ENCODE results near the gene EPS8L3.
A peak's percentile ranks its signal among the peaks of the same experiment; 100 is the strongest.

DNA sequence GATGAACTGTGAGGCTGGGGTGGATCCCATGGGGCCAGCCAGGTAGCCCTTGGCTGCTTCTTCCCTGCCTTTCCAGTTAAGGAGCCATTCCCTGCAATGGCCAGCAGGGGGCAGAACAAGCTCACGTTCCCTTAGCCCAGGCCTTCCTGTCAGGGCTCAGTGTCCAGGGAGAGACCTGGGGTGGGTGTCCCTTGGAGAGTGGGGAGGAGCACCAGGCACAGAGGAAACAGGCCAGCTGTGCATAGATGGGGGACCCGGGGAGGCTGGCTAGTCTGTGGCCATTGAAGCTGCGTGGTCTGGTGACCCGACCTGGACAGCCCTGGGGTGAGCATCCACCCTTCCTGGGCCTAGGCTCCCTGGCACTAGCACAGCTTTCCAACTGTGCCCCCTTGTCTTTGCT lies 13.2 kb upstream of the EPS8L3 start:
- peak; percentile 93 to 94 for TF ChIP-seq CTCF (IDR thresholded peaks at IDR 0.05; ENCODE audit: extremely low read depth in 1 of 2, insufficient read depth in 1 of 2, low read depth in 1 of 2, low read length in 2 of 2)
- TF ChIP-seq, protein P1, sequence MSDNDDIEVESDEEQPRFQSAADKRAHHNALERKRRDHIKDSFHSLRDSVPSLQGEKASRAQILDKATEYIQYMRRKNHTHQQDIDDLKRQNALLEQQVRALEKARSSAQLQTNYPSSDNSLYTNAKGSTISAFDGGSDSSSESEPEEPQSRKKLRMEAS (IDR thresholded peaks at IDR 0.05; ENCODE audit: insufficient read depth, insufficient read length) = no peak
- TF ChIP-seq POLR2AphosphoS5 (IDR thresholded peaks at IDR 0.05; ENCODE audit: insufficient read depth, low read depth, low read length) = no peak
- no peak for TF ChIP-seq MYC (IDR thresholded peaks at IDR 0.05; ENCODE audit: low read depth, low read length)
- TF ChIP-seq EZH2 (IDR thresholded peaks at IDR 0.05; ENCODE audit: borderline replicate concordance, low read depth, low read length, severe bottlenecking) = no peak
- TF ChIP-seq JUN (IDR thresholded peaks at IDR 0.05; ENCODE audit: borderline replicate concordance, insufficient read depth, insufficient read length, low read depth) = no peak
- no peak for TF ChIP-seq POLR2A (IDR thresholded peaks at IDR 0.05; ENCODE audit: low read depth, low read length)
- no peak for TF ChIP-seq GATA2 (IDR thresholded peaks at IDR 0.05; ENCODE audit: insufficient read depth, insufficient read length, low read depth, low read length)

Data from endothelial cell of umbilical vein (primary cell).